HEK293 (cell line): ENCODE results near the gene PEG3.

Experiments
- CTCF ChIA-PET: fragments of 350-600 bp; formaldehyde crosslinking; extraction: SDS; loops from one replicate; lab custom pipeline; 2021; ENCODE audit warnings: antibody characterized with exemption; lab: Yijun Ruan, JAX
- POLR2A ChIA-PET: fragments of 300-600 bp; formaldehyde crosslinking; extraction: SDS; loops from one replicate; lab custom pipeline; 2020; ENCODE audit warnings: antibody characterized with exemption, inconsistent platforms; lab: Yijun Ruan, JAX
- H3K27ac ChIP-seq: fragments of 200-500 bp; sonication (Bioruptor generic); 2 replicates; pipeline ENCODE4 v1.5.1; 2014; ENCODE audit warnings: low read depth, low read length, control low read depth, inconsistent platforms; ENCODE audit errors: extremely low read depth
- H3K36me3 ChIP-seq, 2 experiments: fragments of 200-500 bp in 1 of 2; sonication (Bioruptor generic) in 1 of 2; 1 replicate in 1 of 2; 2 replicates in 1 of 2; pipeline ENCODE4 v1.5.1; 2014 to 2017; ENCODE audit warnings: inconsistent platforms in 2 of 2, low read length in 2 of 2; ENCODE audit not compliant: control insufficient read depth in 2 of 2, insufficient read depth in 1 of 2
- H3K4me1 ChIP-seq: fragments of 200-500 bp; sonication (Bioruptor generic); 2 replicates; pipeline ENCODE4 v1.5.1; 2014; ENCODE audit warnings: mild to moderate bottlenecking, low read length, inconsistent platforms; ENCODE audit not compliant: control insufficient read depth, insufficient read depth
- H3K4me3 ChIP-seq: 2 replicates; pipeline ENCODE4 v1.5.1; 2011; ENCODE audit warnings: low read depth, mild to moderate bottlenecking, control low read depth, low read length, moderate library complexity
- H3K9me3 ChIP-seq: fragments of 200-500 bp; sonication (Bioruptor generic); 2 replicates; pipeline ENCODE4 v1.5.1; 2014; ENCODE audit warnings: low read depth, low read length, inconsistent platforms; ENCODE audit not compliant: control insufficient read depth, insufficient read depth
- BCL6B ChIP-seq: fragments of 450-650 bp; formaldehyde crosslinking; IDR thresholded peaks from 2 replicates; pipeline ENCODE4 v1.5.1; 2017; ENCODE audit warnings: missing biosample characterization, missing genetic modification characterization
- GLI4 ChIP-seq: fragments of 450-650 bp; formaldehyde crosslinking; IDR thresholded peaks from 2 replicates; pipeline ENCODE4 v1.5.1; 2016; ENCODE audit warnings: missing biosample characterization, missing genetic modification characterization
- GLIS1 ChIP-seq: fragments of 450-650 bp; formaldehyde crosslinking; IDR thresholded peaks from 2 replicates; pipeline ENCODE4 v1.5.1; 2016; ENCODE audit warnings: missing biosample characterization, missing genetic modification characterization
- GLIS2 ChIP-seq: fragments of 450-650 bp; formaldehyde crosslinking; IDR thresholded peaks from 2 replicates; pipeline ENCODE4 v1.5.1; 2016; ENCODE audit warnings: missing biosample characterization, missing genetic modification characterization
- KLF1 ChIP-seq: fragments of 450-650 bp; formaldehyde crosslinking; IDR thresholded peaks from 2 replicates; pipeline ENCODE4 v1.5.1; 2016; ENCODE audit warnings: missing biosample characterization, missing genetic modification characterization
- KLF16 ChIP-seq: fragments of 450-650 bp; formaldehyde crosslinking; IDR thresholded peaks from 2 replicates; pipeline ENCODE4 v1.5.1; 2017; ENCODE audit warnings: missing biosample characterization, missing genetic modification characterization
- OSR2 ChIP-seq: fragments of 450-650 bp; formaldehyde crosslinking; IDR thresholded peaks from 2 replicates; pipeline ENCODE4 v1.5.1; 2016; ENCODE audit warnings: missing biosample characterization, missing genetic modification characterization
- OVOL3 ChIP-seq: fragments of 450-650 bp; formaldehyde crosslinking; IDR thresholded peaks from 2 replicates; pipeline ENCODE4 v1.5.1; 2016; ENCODE audit warnings: missing biosample characterization, missing genetic modification characterization
- ZBTB17 ChIP-seq: fragments of 450-650 bp; formaldehyde crosslinking; IDR thresholded peaks from 2 replicates; pipeline ENCODE4 v1.5.1; 2016; ENCODE audit warnings: missing biosample characterization, missing genetic modification characterization
- ZBTB20 ChIP-seq: fragments of 450-650 bp; formaldehyde crosslinking; IDR thresholded peaks from 2 replicates; pipeline ENCODE4 v1.5.1; 2016; ENCODE audit warnings: missing biosample characterization, missing genetic modification characterization
- ZBTB6 ChIP-seq: fragments of 450-650 bp; formaldehyde crosslinking; IDR thresholded peaks from 2 replicates; pipeline ENCODE4 v1.5.1; 2017; ENCODE audit warnings: missing biosample characterization, missing genetic modification characterization
- ZIC2 ChIP-seq: fragments of 450-650 bp; formaldehyde crosslinking; IDR thresholded peaks from 2 replicates; pipeline ENCODE4 v1.5.1; 2016; ENCODE audit warnings: missing biosample characterization, missing genetic modification characterization
- ZNF114 ChIP-seq: fragments of 450-650 bp; formaldehyde crosslinking; IDR thresholded peaks from 2 replicates; pipeline ENCODE4 v1.5.0; 2017; ENCODE audit warnings: missing biosample characterization, missing genetic modification characterization
- ZNF133 ChIP-seq: fragments of 450-650 bp; formaldehyde crosslinking; IDR thresholded peaks from 2 replicates; pipeline ENCODE4 v1.5.1; 2016; ENCODE audit warnings: missing biosample characterization, missing genetic modification characterization
- ZNF155 ChIP-seq: fragments of 450-650 bp; formaldehyde crosslinking; IDR thresholded peaks from 2 replicates; pipeline ENCODE4 v1.5.1; 2016; ENCODE audit warnings: missing biosample characterization, missing genetic modification characterization
- ZNF169 ChIP-seq: fragments of 450-650 bp; formaldehyde crosslinking; IDR thresholded peaks from 2 replicates; pipeline ENCODE4 v1.5.1; 2016; ENCODE audit warnings: missing biosample characterization, missing genetic modification characterization
- ZNF184 ChIP-seq: fragments of 450-650 bp; IDR thresholded peaks from 2 replicates; pipeline ENCODE4 v1.5.1; 2018; ENCODE audit warnings: missing biosample characterization, mild to moderate bottlenecking, missing genetic modification characterization
- ZNF202 ChIP-seq: fragments of 450-650 bp; formaldehyde crosslinking; IDR thresholded peaks from 2 replicates; pipeline ENCODE4 v1.5.1; 2016; ENCODE audit warnings: missing biosample characterization, missing genetic modification characterization, borderline replicate concordance
- ZNF24 ChIP-seq: fragments of 450-650 bp; formaldehyde crosslinking; IDR thresholded peaks from 2 replicates; pipeline ENCODE4 v1.5.1; 2016; ENCODE audit warnings: missing biosample characterization, missing genetic modification characterization
- ZNF335 ChIP-seq: fragments of 450-650 bp; formaldehyde crosslinking; conservative IDR thresholded peaks from 2 replicates; pipeline ENCODE4 v1.5.1; 2016; ENCODE audit warnings: missing biosample characterization, missing genetic modification characterization
- ZNF350 ChIP-seq: fragments of 450-650 bp; formaldehyde crosslinking; IDR thresholded peaks from 2 replicates; pipeline ENCODE4 v1.5.0; 2017; ENCODE audit warnings: missing biosample characterization, mild to moderate bottlenecking, missing genetic modification characterization
- ZNF473 ChIP-seq: fragments of 450-650 bp; formaldehyde crosslinking; IDR thresholded peaks from 2 replicates; pipeline ENCODE4 v1.5.1; 2017; ENCODE audit warnings: missing biosample characterization, missing genetic modification characterization
- ZNF555 ChIP-seq: fragments of 450-650 bp; formaldehyde crosslinking; conservative IDR thresholded peaks from 2 replicates; pipeline ENCODE4 v1.5.1; 2017; ENCODE audit warnings: missing biosample characterization, mild to moderate bottlenecking, missing genetic modification characterization, inconsistent platforms
- ZNF623 ChIP-seq: fragments of 450-650 bp; formaldehyde crosslinking; IDR thresholded peaks from 2 replicates; pipeline ENCODE4 v1.5.1; 2016; ENCODE audit warnings: missing biosample characterization, missing genetic modification characterization
- ZNF670 ChIP-seq: fragments of 450-650 bp; formaldehyde crosslinking; IDR thresholded peaks from 2 replicates; pipeline ENCODE4 v1.5.1; 2016; ENCODE audit warnings: missing biosample characterization, missing genetic modification characterization, low read depth
- ZNF768 ChIP-seq: fragments of 450-650 bp; formaldehyde crosslinking; IDR thresholded peaks from 2 replicates; pipeline ENCODE4 v1.5.1; 2018; ENCODE audit warnings: missing biosample characterization, mild to moderate bottlenecking, missing genetic modification characterization
- ZNF837 ChIP-seq: fragments of 450-650 bp; formaldehyde crosslinking; IDR thresholded peaks from 2 replicates; pipeline ENCODE4 v1.5.1; 2016; ENCODE audit warnings: missing biosample characterization, missing genetic modification characterization
- ZSCAN23 ChIP-seq: fragments of 450-650 bp; formaldehyde crosslinking; IDR thresholded peaks from 2 replicates; pipeline ENCODE4 v1.5.1; 2016; ENCODE audit warnings: missing biosample characterization, missing genetic modification characterization
- TF ChIP-seq, protein P1 (sequence below): fragments of 450-650 bp; formaldehyde crosslinking; IDR thresholded peaks from 2 replicates; pipeline ENCODE4 v1.5.1; 2017; ENCODE audit warnings: missing biosample characterization, missing genetic modification characterization
- TF ChIP-seq, protein P2 (sequence below): fragments of 450-650 bp; formaldehyde crosslinking; IDR thresholded peaks from 2 replicates; pipeline ENCODE4 v1.5.1; 2016; ENCODE audit warnings: missing biosample characterization, missing genetic modification characterization
- TF ChIP-seq, protein P3 (sequence below): fragments of 450-650 bp; formaldehyde crosslinking; IDR thresholded peaks from 2 replicates; pipeline ENCODE4 v1.5.1; 2016; ENCODE audit warnings: missing biosample characterization, missing genetic modification characterization

The PEG3 gene

DNA sequence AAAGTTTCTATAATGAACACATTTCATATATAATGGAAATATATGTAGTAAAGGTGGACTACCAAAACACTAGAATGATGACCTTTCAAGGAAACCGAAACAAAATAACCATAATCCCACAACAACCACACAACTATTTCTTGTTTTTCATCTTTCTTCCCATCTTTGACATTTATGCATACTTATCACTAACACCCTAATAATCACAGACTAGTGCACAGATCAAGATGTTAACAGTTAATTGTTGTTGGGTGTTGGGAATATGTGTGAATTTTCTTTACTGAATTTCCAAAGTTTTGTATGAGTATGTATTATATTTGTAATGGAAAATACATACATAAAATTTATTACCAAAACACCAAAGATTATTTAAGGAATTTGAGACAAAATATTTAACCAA, 30.3 kb downstream of the PEG3 start:
- CTCF ChIA-PET, result interaction anchor here (0.6 kb wide), 1 partner anchor 25 kb away, joined by 5 read pairs; no protein-coding TSS in a partner anchor

GRCh38 chr19:56808717-56809392, 31.7 kb downstream of the PEG3 start:
- Histone ChIP-seq H3K4me3 (no peak overlapping the region), H3K27ac (no peak overlapping the region), H3K4me1 (no peaks in the 10 kb centered on the region), H3K36me3 (no peaks in the 10 kb centered on the region), H3K9me3 (no peaks in the 10 kb centered on the region; the same call in 1 of the 2 replicates)
- POLR2A ChIA-PET, result no interaction called here
- no peak for TF ChIP-seq KLF1 (tag by site-specific recombination)
- TF ChIP-seq, protein P1, sequence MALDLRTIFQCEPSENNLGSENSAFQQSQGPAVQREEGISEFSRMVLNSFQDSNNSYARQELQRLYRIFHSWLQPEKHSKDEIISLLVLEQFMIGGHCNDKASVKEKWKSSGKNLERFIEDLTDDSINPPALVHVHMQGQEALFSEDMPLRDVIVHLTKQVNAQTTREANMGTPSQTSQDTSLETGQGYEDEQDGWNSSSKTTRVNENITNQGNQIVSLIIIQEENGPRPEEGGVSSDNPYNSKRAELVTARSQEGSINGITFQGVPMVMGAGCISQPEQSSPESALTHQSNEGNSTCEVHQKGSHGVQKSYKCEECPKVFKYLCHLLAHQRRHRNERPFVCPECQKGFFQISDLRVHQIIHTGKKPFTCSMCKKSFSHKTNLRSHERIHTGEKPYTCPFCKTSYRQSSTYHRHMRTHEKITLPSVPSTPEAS, result no peak
- no peak for TF ChIP-seq ZNF623
- no peak for TF ChIP-seq ZNF670
- no peak for TF ChIP-seq GLIS1
- no peak for TF ChIP-seq ZBTB17 (tag by site-specific recombination)
- TF ChIP-seq ZNF473, result no peak
- TF ChIP-seq BCL6B (tag by site-specific recombination), result no peak
- no peak for TF ChIP-seq OVOL3 (tag by site-specific recombination)
- TF ChIP-seq ZBTB20 (tag by site-specific recombination), result no peak
- TF ChIP-seq KLF16 (tag by site-specific recombination), result no peak
- no peak for TF ChIP-seq ZNF114 (tag by site-specific recombination)
- TF ChIP-seq ZIC2, result no peak
- TF ChIP-seq, protein P2, sequence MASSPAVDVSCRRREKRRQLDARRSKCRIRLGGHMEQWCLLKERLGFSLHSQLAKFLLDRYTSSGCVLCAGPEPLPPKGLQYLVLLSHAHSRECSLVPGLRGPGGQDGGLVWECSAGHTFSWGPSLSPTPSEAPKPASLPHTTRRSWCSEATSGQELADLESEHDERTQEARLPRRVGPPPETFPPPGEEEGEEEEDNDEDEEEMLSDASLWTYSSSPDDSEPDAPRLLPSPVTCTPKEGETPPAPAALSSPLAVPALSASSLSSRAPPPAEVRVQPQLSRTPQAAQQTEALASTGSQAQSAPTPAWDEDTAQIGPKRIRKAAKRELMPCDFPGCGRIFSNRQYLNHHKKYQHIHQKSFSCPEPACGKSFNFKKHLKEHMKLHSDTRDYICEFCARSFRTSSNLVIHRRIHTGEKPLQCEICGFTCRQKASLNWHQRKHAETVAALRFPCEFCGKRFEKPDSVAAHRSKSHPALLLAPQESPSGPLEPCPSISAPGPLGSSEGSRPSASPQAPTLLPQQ (tag by site-specific recombination), result no peak
- no peak for TF ChIP-seq ZNF24 (tag by site-specific recombination)
- TF ChIP-seq ZNF133, result no peak
- no peak for TF ChIP-seq ZNF155 (tag by site-specific recombination)
- TF ChIP-seq ZBTB6 (tag by site-specific recombination), result no peak
- CTCF ChIA-PET, result no interaction called here

More for the DNA sequence above, 30.3 kb downstream of the PEG3 start:
- Histone ChIP-seq H3K4me3 (no peak overlapping the region), H3K4me1 (no peaks in the 10 kb centered on the region), H3K9me3 (no peaks in the 10 kb centered on the region; the same call in 1 of the 2 replicates), H3K27ac (no peak overlapping the region), H3K36me3 (no peaks in the 10 kb centered on the region)
- POLR2A ChIA-PET, result no interaction called here
- TF ChIP-seq ZNF169, result no peak
- no peak for TF ChIP-seq ZNF555 (tag by site-specific recombination)
- TF ChIP-seq GLI4 (tag by site-specific recombination), result no peak
- no peak for TF ChIP-seq OSR2 (tag by site-specific recombination)
- no peak for TF ChIP-seq ZNF184
- no peak for TF ChIP-seq ZNF335 (tag by site-specific recombination)
- TF ChIP-seq GLIS2 (tag by site-specific recombination), result no peak
- no peak for TF ChIP-seq ZNF837
- no peak for TF ChIP-seq ZNF768 (tag by site-specific recombination)
- TF ChIP-seq, protein P3, sequence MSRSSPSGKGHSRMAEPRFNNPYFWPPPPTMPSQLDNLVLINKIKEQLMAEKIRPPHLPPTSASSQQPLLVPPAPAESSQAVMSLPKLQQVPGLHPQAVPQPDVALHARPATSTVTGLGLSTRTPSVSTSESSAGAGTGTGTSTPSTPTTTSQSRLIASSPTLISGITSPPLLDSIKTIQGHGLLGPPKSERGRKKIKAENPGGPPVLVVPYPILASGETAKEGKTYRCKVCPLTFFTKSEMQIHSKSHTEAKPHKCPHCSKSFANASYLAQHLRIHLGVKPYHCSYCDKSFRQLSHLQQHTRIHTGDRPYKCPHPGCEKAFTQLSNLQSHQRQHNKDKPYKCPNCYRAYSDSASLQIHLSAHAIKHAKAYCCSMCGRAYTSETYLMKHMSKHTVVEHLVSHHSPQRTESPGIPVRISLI (tag by site-specific recombination), result no peak
- TF ChIP-seq ZSCAN23 (tag by site-specific recombination), result no peak
- TF ChIP-seq, protein P2 (tag by site-specific recombination), result no peak
- no peak for TF ChIP-seq ZNF202 (tag by site-specific recombination)
- TF ChIP-seq ZNF350 (tag by site-specific recombination), result no peak
